ENCODE measurements around the gene RFC3.

DNA sequence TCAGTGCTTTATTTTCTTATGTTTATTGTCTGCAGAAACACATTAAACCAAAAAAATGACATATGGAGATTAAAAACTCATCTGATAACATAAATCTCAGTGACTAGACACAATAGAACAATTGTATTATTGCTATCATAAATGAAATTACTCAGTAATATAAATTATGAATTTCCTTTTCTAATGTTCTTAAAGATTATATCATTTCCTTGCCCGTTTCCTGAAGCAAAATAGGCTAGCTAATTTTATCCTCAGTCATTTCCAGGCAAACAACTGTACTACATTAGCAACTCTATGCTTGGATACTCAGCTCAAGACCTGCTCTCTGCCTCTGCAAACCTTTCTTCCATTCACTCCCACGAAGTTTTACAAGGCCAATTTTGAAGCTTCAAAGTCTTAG, 61.2 kb downstream of the RFC3 start:
- TF ChIP-seq, protein P1, sequence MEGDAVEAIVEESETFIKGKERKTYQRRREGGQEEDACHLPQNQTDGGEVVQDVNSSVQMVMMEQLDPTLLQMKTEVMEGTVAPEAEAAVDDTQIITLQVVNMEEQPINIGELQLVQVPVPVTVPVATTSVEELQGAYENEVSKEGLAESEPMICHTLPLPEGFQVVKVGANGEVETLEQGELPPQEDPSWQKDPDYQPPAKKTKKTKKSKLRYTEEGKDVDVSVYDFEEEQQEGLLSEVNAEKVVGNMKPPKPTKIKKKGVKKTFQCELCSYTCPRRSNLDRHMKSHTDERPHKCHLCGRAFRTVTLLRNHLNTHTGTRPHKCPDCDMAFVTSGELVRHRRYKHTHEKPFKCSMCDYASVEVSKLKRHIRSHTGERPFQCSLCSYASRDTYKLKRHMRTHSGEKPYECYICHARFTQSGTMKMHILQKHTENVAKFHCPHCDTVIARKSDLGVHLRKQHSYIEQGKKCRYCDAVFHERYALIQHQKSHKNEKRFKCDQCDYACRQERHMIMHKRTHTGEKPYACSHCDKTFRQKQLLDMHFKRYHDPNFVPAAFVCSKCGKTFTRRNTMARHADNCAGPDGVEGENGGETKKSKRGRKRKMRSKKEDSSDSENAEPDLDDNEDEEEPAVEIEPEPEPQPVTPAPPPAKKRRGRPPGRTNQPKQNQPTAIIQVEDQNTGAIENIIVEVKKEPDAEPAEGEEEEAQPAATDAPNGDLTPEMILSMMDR (IDR thresholded peaks at IDR 0.05) = no peak
- no peak for TF ChIP-seq MAZ (IDR thresholded peaks at IDR 0.05; ENCODE audit: borderline replicate concordance, low read depth, low read length)
- TF ChIP-seq POLR2A (IDR thresholded peaks at IDR 0.05; ENCODE audit: low read length) = no peak
- no peak for TF ChIP-seq NFE2L2 (conservative IDR thresholded peaks at IDR 0.05; ENCODE audit: low read length)
- TF ChIP-seq, protein P2, sequence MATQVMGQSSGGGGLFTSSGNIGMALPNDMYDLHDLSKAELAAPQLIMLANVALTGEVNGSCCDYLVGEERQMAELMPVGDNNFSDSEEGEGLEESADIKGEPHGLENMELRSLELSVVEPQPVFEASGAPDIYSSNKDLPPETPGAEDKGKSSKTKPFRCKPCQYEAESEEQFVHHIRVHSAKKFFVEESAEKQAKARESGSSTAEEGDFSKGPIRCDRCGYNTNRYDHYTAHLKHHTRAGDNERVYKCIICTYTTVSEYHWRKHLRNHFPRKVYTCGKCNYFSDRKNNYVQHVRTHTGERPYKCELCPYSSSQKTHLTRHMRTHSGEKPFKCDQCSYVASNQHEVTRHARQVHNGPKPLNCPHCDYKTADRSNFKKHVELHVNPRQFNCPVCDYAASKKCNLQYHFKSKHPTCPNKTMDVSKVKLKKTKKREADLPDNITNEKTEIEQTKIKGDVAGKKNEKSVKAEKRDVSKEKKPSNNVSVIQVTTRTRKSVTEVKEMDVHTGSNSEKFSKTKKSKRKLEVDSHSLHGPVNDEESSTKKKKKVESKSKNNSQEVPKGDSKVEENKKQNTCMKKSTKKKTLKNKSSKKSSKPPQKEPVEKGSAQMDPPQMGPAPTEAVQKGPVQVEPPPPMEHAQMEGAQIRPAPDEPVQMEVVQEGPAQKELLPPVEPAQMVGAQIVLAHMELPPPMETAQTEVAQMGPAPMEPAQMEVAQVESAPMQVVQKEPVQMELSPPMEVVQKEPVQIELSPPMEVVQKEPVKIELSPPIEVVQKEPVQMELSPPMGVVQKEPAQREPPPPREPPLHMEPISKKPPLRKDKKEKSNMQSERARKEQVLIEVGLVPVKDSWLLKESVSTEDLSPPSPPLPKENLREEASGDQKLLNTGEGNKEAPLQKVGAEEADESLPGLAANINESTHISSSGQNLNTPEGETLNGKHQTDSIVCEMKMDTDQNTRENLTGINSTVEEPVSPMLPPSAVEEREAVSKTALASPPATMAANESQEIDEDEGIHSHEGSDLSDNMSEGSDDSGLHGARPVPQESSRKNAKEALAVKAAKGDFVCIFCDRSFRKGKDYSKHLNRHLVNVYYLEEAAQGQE (IDR thresholded peaks at IDR 0.05) = no peak
- TF ChIP-seq CEBPB (IDR thresholded peaks at IDR 0.05) = no peak
- TF ChIP-seq ZSCAN20 (CRISPR knock-in tag; IDR thresholded peaks at IDR 0.05) = no peak
- TF ChIP-seq HEYL (CRISPR knock-in tag; IDR thresholded peaks at IDR 0.05) = no peak
- no peak for TF ChIP-seq RAD21 (conservative IDR thresholded peaks at IDR 0.05 in 1 of 2, IDR thresholded peaks at IDR 0.05 in 1 of 2)
- TF ChIP-seq, protein P3, sequence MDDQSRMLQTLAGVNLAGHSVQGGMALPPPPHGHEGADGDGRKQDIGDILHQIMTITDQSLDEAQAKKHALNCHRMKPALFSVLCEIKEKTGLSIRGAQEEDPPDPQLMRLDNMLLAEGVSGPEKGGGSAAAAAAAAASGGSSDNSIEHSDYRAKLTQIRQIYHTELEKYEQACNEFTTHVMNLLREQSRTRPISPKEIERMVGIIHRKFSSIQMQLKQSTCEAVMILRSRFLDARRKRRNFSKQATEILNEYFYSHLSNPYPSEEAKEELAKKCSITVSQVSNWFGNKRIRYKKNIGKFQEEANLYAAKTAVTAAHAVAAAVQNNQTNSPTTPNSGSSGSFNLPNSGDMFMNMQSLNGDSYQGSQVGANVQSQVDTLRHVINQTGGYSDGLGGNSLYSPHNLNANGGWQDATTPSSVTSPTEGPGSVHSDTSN (IDR thresholded peaks at IDR 0.05) = no peak
- no peak for TF ChIP-seq SMC3 (IDR thresholded peaks at IDR 0.05)
- TF ChIP-seq PHF8 (IDR thresholded peaks at IDR 0.05; ENCODE audit: borderline replicate concordance, low read depth) = no peak
